Esophagus squamous epithelium (tissue), 4 donors: ENCODE measurements around the gene MSH3.

Experiments
- POLR2A ChIP-seq, 4 donors: fragments of 450-650 bp; IDR thresholded peaks; one replicate each; pipeline ENCODE4 v1.6.1; 2017; ENCODE audit warnings: antibody characterized with exemption in 4 of 4, mild to moderate bottlenecking in 4 of 4, moderate library complexity in 3 of 4
- TF ChIP-seq, protein P1 (sequence below), 6 experiments: fragments of 450-650 bp in 4 of 6; fragments of 200-600 bp in 2 of 6; sonication (generic) in 2 of 6; IDR thresholded peaks; one replicate each; pipeline ENCODE4 v1.5.1; 2016 to 2019; ENCODE audit warnings: antibody characterized with exemption in 6 of 6, mild to moderate bottlenecking in 4 of 6, moderate library complexity in 4 of 6

GRCh38 chr5:80820685-80821084 lies 166.2 kb downstream of the MSH3 start:
- TF ChIP-seq, protein P1, sequence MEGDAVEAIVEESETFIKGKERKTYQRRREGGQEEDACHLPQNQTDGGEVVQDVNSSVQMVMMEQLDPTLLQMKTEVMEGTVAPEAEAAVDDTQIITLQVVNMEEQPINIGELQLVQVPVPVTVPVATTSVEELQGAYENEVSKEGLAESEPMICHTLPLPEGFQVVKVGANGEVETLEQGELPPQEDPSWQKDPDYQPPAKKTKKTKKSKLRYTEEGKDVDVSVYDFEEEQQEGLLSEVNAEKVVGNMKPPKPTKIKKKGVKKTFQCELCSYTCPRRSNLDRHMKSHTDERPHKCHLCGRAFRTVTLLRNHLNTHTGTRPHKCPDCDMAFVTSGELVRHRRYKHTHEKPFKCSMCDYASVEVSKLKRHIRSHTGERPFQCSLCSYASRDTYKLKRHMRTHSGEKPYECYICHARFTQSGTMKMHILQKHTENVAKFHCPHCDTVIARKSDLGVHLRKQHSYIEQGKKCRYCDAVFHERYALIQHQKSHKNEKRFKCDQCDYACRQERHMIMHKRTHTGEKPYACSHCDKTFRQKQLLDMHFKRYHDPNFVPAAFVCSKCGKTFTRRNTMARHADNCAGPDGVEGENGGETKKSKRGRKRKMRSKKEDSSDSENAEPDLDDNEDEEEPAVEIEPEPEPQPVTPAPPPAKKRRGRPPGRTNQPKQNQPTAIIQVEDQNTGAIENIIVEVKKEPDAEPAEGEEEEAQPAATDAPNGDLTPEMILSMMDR (IDR thresholded peaks at IDR 0.05), result no peak
- TF ChIP-seq POLR2A (IDR thresholded peaks at IDR 0.05), result no peak
